Prostate gland (tissue), 2 donors: ENCODE data around the gene CLIP1. TPM values are rescaled to one million over a fixed set of nuclear protein-coding genes. Genes with fewer than 3 reads are reported as not detected.

Experiments used
- DNase-seq: peaks from one replicate; pipeline ENCODE4 v3.0.0-alpha.2; 2019; ENCODE audit warnings: low spot score
- H3K27ac ChIP-seq, 2 donors: fragments of 200-600 bp; sonication (generic); 2 replicates each; pipeline ENCODE4 v1.5.1; 2017 to 2019
- H3K27me3 ChIP-seq: fragments of 200-600 bp; sonication (generic); replicated peaks from 2 replicates; pipeline ENCODE4 v1.5.1; 2019; ENCODE audit not compliant: insufficient read depth
- H3K36me3 ChIP-seq, 2 donors: fragments of 200-600 bp; sonication (generic); 1 replicate in 1 of 2; 2 replicates in 1 of 2; pipeline versions ENCODE4 v1.5.1 to v1.8.1; 2017 to 2019
- H3K4me1 ChIP-seq: fragments of 200-600 bp; sonication (generic); replicated peaks from 2 replicates; pipeline ENCODE4 v1.5.1; 2019
- H3K4me3 ChIP-seq, 2 donors: fragments of 200-600 bp; sonication (generic); 2 replicates each; pipeline ENCODE4 v1.5.1; 2017 to 2019
- H3K9me3 ChIP-seq: fragments of 200-600 bp; sonication (generic); 2 replicates; pipeline ENCODE4 v1.5.1; 2017
- POLR2A ChIP-seq: fragments of 450-650 bp; IDR thresholded peaks from one replicate; pipeline ENCODE4 v1.6.1; 2016; ENCODE audit warnings: antibody characterized with exemption, mild to moderate bottlenecking
- POLR2AphosphoS5 ChIP-seq: sonication (generic); formaldehyde crosslinking; IDR thresholded peaks from one replicate; pipeline ENCODE4 v1.6.1; 2017; ENCODE audit warnings: antibody characterized with exemption
- WGBS: methylation state at CpG from one replicate; pipeline ENCODE4 v1.1.5; 2018; 5-methylcytosine and 5-hydroxymethylcytosine counted together
- intact Hi-C: fragments of 100-400 bp; cut with DNase I; formaldehyde crosslinking; loops from one replicate; pipeline ENCODE4 v1.14.2; 2022
- total RNA-seq, 2 donors: library from RNA; depleted of rRNA; stranded (reverse); fragments of >200 nt; gene quantifications; one replicate each; pipeline ENCODE4 v1.1.0, GENCODE V29; 2016
- TF ChIP-seq, protein P1 (sequence below), 4 experiments: fragments of 200-600 bp in 2 of 4; fragments of 450-650 bp in 2 of 4; sonication (generic) in 2 of 4; IDR thresholded peaks; 1 replicate in 3 of 4; 2 replicates in 1 of 4; pipeline ENCODE4 v1.5.1; 2016 to 2019; ENCODE audit warnings: antibody characterized with exemption in 4 of 4, mild to moderate bottlenecking in 2 of 4, moderate library complexity in 2 of 4

CLIP1 gene
- total RNA-seq, 2 donors from 2014 or later: 59.9 to 84.1 TPM

- WGBS: 76% methylated on average over 4 of the region's 4 CpGs
- Histone ChIP-seq H3K36me3 (no peaks in the 10 kb centered on the region), H3K4me3 (no peak overlapping the region), H3K4me1 (no peaks in the 10 kb centered on the region), H3K27me3 (no peaks in the 10 kb centered on the region), H3K9me3 (no peaks in the 10 kb centered on the region), H3K27ac (no peak overlapping the region)
- TF ChIP-seq POLR2A (no peak), POLR2AphosphoS5 (no peak)
- TF ChIP-seq, protein P1, sequence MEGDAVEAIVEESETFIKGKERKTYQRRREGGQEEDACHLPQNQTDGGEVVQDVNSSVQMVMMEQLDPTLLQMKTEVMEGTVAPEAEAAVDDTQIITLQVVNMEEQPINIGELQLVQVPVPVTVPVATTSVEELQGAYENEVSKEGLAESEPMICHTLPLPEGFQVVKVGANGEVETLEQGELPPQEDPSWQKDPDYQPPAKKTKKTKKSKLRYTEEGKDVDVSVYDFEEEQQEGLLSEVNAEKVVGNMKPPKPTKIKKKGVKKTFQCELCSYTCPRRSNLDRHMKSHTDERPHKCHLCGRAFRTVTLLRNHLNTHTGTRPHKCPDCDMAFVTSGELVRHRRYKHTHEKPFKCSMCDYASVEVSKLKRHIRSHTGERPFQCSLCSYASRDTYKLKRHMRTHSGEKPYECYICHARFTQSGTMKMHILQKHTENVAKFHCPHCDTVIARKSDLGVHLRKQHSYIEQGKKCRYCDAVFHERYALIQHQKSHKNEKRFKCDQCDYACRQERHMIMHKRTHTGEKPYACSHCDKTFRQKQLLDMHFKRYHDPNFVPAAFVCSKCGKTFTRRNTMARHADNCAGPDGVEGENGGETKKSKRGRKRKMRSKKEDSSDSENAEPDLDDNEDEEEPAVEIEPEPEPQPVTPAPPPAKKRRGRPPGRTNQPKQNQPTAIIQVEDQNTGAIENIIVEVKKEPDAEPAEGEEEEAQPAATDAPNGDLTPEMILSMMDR (IDR thresholded peaks at IDR 0.05): no peak
- intact Hi-C loops: no loop called here
- no peak for DNase-seq
Measured at GRCh38 chr12:122348505-122348904, 74.0 kb downstream of the CLIP1 start.

DNA sequence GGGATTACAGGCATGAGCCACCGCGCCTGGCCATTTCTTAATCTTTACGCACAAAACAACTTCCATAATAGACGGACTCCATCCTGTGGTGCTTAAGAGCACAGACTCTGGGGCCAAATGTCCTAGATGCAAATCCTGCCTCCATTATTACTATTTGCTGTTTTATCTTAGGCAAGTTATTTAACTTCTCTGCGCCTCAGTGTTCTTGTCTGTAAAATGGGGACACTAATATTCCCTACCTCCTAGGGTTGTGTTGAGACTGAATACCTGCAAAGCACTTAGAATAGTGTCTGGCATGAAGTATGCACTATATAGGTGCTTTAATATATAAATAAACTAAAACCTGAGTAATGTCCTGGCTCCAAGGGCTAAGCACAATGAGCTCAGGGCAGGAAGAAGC is 76.4 kb downstream of the CLIP1 start:
- Histone ChIP-seq H3K4me1 (no peaks in the 10 kb centered on the region), H3K36me3 (no peaks in the 10 kb centered on the region), H3K9me3 (no peaks in the 10 kb centered on the region), H3K27ac (no peak overlapping the region), H3K4me3 (no peak overlapping the region), H3K27me3 (no peaks in the 10 kb centered on the region)
- intact Hi-C loops: no loop called here
- WGBS: 98% methylated on average over 5 of the region's 5 CpGs
- no peak for TF ChIP-seq POLR2AphosphoS5
- TF ChIP-seq, protein P1 (IDR thresholded peaks at IDR 0.05): no peak
- DNase-seq: no peak

- Histone ChIP-seq H3K36me3 (no peaks in the 10 kb centered on the region), H3K4me3 (no peak overlapping the region), H3K27me3 (no peaks in the 10 kb centered on the region), H3K4me1 (no peaks in the 10 kb centered on the region), H3K27ac (no peak overlapping the region), H3K9me3 (no peaks in the 10 kb centered on the region)
- TF ChIP-seq, protein P1 (IDR thresholded peaks at IDR 0.05): no peak
- TF ChIP-seq POLR2AphosphoS5 (no peak), POLR2A (no peak)
- 89% methylated on average over 2 of the region's 2 CpGs for WGBS
- no peak for DNase-seq
- intact Hi-C loops: no loop called here
Measured at GRCh38 chr12:122345042-122345441, 77.4 kb downstream of the CLIP1 start.

DNA sequence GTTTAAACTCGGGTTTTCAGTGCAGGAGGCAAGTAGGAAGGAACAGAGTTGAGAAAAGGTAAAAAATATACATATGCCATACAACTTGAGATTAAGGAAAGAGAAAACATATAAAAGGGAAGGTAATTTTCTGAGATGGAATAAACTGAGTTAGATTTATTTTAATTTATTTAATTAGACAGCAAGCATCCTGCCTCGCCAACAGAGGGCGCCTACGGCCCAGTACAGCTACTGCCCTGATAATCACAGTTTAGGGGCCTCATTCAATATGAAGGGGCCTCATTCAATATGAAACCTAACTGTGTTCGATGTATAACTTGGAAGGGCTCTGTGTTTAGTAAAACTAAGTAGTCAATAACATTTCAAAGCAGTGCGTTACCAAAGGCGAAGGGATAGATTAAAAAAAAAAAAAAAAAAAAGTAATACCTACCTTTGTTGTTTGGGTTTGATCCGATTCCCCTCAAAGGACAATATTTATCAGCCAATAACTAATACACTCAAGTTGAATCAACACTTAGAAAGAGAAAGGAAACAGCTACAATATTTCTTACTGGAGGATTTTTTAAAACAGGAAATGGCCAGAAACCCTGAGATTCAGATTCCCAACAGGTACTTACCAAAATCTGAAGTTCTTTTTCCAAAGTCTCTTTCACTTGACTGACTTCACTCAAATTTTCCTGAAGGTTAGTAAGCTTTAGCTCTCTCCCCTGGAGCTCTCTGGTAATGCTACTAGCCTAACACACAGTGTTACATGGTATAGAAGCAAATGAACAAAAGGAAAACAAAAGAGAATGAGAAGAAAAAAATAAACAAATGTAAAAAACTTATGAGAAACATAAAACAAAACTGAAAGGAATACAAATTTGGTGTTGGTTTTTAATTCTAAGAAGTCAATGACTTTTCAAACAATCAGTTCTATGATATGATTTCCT is 86.2 kb downstream of the CLIP1 start:
- TF ChIP-seq, protein P1 (IDR thresholded peaks at IDR 0.05): peak in 3 of 4 experiments; percentile 15 to 50 (median 44)
- TF ChIP-seq POLR2A: no peak
- peaks cover 6% of the 10 kb centered on the region in 2 donors for H3K36me3 ChIP-seq
- no peak for DNase-seq
- no peaks in the 10 kb centered on the region for H3K27me3 ChIP-seq
- H3K27ac ChIP-seq: no peak overlapping the region
- 80% methylated on average over 8 of the region's 8 CpGs for WGBS
- H3K9me3 ChIP-seq: no peaks in the 10 kb centered on the region
- intact Hi-C loops: no loop called here
- no peak overlapping the region for H3K4me3 ChIP-seq
- no peaks in the 10 kb centered on the region for H3K4me1 ChIP-seq
